ENCODE results near the gene SLIT3.

The SLIT3 gene

GRCh38 chr5:168674893-168675482 is 626.0 kb downstream of the SLIT3 start:
- no peak for DNase-seq (ENCODE audit: low read depth in 3 of 3)

DNA sequence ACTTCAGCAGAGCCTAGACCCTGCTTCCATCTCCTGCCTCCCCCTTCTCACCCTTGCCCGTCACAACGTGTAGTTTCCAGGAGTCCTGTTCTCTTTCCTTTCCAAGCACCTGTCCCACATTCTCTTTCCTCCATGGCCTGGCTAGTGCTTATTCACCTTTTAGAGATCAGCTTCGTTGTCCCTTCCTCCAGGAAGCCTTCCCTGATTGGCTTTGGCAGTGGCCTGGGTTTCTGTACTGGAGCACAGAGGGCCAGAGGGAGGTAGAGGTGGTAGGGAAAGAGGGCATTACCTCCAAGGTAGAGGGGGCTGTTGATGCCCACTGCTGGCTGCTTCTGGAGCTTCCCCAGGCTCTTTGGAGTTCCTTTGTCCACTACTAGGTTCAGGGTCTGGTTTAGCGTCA is 628.1 kb downstream of the SLIT3 start:
- DNase-seq (ENCODE audit: low read depth in 3 of 3), result no peak

DNA sequence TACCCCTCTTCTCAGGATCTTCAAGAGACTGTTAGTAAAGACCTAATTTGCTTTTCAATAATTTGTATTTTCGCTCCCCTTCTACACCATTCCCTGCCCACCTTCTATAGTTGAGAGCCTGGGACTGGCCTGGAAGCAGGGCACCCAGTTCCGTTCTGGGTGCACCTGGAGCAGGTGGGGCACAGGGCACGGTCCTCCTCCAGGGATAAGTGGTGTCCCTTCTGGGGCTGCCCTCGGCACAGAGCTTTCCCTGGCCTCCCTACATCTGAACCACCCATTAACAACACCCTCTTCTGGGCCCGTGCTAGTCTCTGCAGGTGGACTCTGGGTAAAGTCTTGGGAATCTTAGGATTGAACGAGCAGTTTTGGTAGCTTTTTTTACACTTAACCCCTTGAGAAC is 628.9 kb downstream of the SLIT3 start:
- DNase-seq (ENCODE audit: low read depth in 3 of 3), result no peak

DNA sequence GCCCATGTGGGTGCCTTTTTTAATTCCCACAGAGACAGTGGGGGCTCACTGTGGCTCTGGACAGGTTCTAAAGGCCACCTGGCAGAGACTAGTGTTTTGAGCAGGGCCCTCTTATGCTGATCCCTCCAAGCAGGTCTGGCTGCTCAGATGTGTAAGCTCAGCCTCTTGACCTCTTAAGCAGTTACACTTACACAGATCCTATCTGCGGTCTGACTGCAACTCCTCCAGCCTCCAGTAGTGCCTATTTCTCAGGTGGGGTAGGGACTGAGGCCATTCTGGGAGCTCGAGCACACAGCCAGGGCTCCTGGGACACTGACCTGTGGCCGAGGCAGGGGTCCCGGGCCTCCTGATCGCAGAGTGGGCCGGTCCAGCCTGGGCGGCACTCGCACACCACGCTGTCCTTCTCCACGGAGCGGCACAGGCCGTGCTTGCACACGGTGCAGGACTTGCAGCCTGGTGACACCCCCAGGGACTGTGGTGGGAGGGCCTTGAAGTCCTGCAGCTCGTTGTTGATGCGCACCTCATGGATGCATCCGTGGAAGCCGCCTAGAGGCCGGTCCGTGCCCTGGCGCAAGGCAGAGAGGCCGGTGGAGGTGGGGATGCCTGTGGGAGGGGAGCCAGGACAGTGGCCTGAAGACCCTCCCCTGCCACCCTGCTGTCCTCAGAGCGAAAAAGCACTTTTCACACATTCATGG is 629.9 kb downstream of the SLIT3 start:
- DNase-seq (ENCODE audit: low read depth in 3 of 3), result no peak

DNA sequence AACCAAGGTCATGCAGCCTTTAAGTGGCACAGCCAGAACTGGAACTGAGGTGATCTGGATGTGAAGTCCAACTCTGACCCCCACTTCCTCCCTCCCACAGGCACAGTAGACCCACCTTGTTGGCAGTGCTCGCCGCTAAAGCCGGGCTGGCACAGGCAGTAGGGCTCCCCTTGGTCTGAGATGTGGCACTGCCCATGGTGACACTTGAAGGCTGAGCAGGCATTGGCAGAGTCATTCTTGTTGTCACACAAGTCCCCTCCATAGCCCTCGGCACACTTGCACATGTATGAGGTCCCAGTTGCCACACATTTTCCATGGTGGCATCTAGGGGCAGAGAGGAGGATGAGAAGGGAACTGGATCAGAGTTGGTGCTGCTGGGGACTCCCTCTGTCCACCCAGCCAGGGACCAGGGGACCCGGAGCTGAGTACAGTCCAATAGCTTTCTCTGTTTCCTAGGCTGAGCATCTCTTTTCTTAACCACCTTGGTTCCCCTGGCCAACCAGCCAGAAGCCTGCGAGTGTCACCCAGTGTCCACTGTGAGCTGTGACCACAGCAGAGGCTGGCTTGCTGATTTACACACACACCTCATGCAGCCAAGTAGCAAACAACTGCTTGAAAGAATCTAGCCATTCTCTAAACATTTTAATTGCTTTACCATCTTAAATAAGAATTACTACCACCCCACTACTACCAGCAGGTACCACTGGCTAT is 631.1 kb downstream of the SLIT3 start:
- no peak for DNase-seq (ENCODE audit: low read depth in 3 of 3)

- no peak for DNase-seq (ENCODE audit: low read depth in 3 of 3)
These were observed 631.8 kb downstream of the SLIT3 start for GRCh38 chr5:168669156-168669555.

GRCh38 chr5:168668078-168668477 is 632.9 kb downstream of the SLIT3 start:
- DNase-seq (ENCODE audit: low read depth in 3 of 3), result no peak

DNA sequence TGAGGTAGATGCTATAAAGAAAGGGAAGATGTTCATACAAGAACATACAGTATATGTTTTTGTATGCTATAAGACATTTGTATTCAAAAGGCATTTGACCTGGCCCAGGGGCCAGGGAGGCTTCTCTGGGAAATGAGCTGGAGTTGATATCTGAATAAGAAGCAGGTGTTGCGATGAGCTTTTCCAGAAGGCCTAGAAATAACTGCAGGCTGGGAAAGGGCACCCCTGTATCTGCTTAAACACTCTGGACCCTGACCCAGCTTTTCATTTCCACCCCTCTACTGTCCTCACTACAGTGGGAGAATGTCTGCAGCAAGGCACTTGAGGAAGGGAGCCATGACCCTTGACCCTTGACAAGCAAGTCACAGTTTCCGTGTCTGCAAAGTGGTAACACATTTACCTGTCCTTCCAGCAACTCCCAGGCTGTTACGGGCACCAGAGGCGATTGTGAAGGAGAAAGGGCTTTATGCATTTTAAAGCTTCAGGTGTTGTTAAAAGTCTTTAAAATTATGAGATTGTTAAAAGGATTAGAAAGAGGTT is 633.6 kb downstream of the SLIT3 start:
- no peak for DNase-seq (ENCODE audit: low read depth in 3 of 3)

GRCh38 chr5:168666356-168666755 is 634.6 kb downstream of the SLIT3 start:
- DNase-seq (ENCODE audit: low read depth in 3 of 3), result no peak

DNA sequence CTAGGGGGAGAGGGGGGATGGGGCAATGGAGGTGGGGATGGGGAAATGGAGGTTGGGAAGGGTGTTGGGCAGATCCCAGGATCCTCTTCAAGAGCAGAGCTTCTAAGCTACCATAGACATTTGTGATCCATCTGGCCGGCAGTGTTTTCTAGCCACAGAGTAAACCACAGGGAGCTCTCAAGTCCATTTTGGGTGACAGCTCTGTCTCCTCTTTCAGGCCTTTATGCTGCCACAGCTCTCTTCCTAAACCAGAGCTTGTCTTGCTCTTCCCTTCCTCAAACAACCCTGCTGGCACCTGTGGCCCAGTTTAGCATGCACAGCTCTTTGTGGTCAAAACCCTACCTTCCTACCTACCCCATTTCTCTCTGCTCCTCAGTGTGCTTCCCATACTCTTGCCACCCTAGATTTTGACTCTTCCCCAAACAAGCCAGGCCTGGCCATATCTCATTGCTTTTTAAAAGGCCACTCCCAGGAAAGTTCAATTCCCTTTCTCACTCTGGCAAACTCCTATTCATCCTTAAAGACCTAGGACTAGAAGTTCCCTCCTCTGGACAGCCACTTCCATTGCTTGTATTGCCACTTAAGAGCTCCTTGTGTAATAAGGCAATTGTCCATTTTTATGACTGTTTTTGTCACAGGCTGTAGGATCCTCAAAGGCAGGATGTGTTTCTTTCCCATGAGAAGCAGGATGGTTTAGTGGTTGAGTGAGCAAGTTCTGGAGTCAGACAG is 637.5 kb downstream of the SLIT3 start:
- no peak for DNase-seq (ENCODE audit: low read depth in 3 of 3)

DNA sequence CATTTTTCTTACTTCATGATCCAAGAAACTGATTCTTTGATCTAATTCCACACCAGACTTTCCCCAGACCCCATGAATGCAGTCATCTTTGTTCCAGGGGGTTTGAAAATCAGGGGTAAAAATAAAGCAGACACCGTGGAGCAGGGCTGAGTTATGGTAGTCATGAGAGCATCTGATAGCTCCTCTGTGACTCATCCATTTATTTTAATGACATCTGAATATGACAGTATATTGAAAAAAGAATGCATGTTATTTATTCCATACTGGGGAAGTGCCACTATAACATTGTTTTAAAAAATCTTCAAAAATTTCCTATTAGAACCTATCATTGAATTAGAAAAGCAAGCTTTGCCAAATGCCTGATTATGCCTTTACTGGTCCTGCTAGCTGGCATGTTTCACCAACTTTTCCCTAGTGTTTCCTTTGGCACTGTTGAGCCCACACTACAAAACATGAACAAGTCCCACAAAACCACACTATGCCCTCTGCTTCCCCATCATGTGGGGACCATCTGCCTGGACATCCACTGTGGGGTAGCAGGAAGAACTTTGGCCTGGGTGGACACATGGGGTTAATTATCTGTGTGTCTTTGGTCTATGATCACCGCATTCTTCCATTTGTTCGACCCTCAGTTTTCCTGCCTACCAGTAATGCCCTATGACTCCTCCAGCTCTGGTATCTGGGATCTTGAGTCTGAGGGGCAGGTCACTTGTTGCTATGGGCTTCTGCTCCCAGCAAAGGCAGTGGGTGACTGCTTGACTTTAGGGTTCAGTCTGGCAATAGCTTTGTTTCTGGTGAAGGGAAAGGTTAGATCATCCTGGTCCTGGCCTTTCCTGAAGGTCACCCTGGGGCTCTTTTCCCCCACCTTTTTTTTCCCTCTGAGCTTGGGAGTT is 639.1 kb downstream of the SLIT3 start:
- no peak for DNase-seq (ENCODE audit: low read depth in 3 of 3)

- no peak for DNase-seq (ENCODE audit: low read depth in 3 of 3)
These were observed 640.2 kb downstream of the SLIT3 start for GRCh38 chr5:168660691-168661090.

DNA sequence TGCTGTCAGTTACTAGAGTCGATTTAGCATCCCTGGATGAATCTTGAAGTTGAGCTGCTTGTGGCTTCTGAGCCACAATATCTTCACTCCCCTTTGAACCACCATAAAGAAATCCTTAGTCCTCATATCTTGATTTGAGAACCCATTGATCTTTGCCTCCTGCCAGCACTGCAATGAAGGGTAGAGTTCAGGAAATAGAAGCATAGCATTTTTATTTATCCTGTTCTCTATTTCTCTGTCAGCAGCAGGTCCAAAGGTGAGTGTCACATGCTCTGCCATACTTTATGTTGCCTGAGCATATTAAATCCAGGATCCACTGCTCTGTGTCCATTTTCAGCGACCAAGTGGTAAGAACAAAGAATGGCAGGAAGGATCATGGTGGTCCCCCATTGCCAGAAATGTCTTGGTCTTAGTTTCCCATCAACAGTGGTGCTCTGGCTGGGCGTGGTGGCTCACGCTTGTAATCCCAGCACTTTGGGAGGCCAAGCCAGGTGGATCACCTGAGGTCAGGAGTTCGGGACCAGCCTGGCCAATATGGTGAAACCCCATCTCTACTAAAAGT is 641.6 kb downstream of the SLIT3 start:
- no peak for DNase-seq (ENCODE audit: low read depth in 3 of 3)

DNA sequence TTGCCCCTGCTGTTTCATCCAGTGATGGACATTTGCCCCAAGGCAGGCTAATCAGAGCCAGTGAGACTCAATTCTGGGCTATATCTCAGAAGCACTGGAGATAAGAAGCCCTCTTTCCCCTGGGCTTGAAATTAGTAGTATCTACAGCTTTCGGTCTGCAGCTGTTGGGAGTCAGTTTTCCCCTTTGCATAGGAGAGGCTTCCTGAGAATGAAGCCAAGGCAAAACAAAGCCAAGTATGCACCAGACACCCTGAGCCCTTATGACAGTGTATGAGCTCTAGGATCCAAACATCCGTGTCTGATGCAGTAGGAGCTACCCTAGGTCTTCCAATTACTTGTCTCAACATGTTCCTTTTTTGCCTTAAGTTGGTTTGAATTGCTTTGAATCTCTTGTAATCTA is 642.5 kb downstream of the SLIT3 start:
- no peak for DNase-seq (ENCODE audit: low read depth in 3 of 3)

GRCh38 chr5:168656633-168657032 is 644.3 kb downstream of the SLIT3 start:
- no peak for DNase-seq (ENCODE audit: low read depth in 3 of 3)

DNA sequence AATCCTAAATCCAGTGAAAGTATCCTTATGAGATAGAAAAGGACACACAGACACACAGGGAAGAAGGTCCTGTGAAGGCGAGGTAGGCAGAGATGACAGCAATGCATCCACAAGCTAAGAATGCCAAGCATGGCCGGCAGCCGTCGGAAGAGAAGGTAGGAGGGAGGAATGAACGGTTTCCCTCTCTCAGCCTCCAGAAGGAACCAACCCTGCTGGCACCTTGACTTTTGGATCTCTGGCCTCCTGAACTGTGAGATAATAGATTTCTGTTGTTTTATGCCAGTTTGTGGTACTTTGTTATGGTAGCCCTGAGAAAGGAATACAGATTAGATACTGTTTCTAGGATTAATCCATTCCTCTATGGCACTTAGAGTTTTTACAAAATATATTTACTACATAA is 645.6 kb downstream of the SLIT3 start:
- no peak for DNase-seq (ENCODE audit: low read depth in 3 of 3)

GRCh38 chr5:168654211-168654721 is 646.7 kb downstream of the SLIT3 start:
- no peak for DNase-seq (ENCODE audit: low read depth in 3 of 3)

DNA sequence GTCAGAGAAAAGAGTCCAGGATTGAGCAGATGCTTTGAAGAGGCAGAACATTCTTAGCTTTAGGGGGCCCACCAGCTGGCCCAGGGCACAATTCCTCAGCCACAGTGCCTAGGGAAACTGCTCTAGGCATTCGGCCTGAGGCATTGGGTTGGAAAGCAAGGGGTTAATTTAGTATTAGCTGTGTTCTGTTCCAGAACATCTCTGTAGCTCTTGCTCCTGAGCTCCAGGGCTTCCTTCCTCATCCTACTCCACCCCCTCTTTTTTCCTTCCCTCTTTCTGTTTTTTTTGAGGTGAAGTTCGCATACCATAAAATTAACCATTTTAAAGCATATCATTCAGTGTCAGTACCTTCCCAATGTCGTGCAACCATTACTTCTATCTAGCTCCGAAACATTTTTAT is 647.3 kb downstream of the SLIT3 start:
- DNase-seq (ENCODE audit: low read depth in 3 of 3), result no peak

- no peak for DNase-seq (ENCODE audit: low read depth in 3 of 3)
These were observed 649.3 kb downstream of the SLIT3 start for GRCh38 chr5:168651648-168652047.

DNA sequence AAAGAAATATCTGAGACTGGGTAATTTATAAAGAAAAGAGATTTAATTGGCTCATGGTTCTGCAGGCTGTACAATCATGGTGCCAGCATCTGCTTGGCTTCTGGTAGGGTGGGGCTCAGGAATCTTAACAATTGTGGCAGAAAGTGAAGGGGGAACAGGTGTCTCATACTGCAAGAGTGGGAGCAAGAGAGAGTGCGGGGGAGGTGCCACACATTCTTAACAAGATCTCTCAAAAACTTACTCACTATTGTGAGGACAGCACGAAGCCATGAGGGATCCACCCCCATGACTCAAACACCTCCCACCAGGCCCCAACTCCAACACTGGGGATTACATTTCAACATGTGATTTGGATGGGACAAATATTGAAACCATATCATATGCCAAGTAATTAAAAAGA is 651.6 kb downstream of the SLIT3 start:
- DNase-seq (ENCODE audit: low read depth in 3 of 3), result no peak

- DNase-seq (ENCODE audit: low read depth in 3 of 3), result no peak
These were observed 652.4 kb downstream of the SLIT3 start for GRCh38 chr5:168648576-168648975.
